ENCODE results near the gene CENPT. TPM values are rescaled to one million over a fixed set of nuclear protein-coding genes. Genes with fewer than 3 reads are reported as not detected.

The CENPT gene
- total and polyA plus RNA-seq, 2 of the 13 experiments (the other 11 are each of a cell fraction or from before 2014, with no cell fraction given) = 40.9 to 43.3 TPM

DNA sequence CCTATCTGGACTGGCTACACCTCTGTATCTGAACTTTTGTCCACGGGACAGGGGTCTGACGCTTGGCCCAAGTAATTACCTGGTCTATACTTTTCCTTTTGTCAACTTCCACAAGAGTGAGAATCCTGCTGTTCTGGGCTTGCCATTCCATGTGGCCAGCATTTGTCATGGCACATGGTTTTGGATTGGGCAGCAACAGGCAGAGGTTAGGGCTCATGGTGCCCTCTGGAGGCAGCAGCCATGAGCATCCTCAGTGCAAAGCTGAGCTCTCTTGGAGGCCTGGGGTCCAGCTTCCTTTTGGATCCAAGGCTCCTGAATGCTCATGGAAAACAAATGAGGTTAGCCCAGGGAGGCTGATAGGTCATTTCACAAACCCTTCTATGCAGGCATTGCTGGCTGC is 17.8 kb upstream of the CENPT start (continued):
- TF ChIP-seq, protein P1, sequence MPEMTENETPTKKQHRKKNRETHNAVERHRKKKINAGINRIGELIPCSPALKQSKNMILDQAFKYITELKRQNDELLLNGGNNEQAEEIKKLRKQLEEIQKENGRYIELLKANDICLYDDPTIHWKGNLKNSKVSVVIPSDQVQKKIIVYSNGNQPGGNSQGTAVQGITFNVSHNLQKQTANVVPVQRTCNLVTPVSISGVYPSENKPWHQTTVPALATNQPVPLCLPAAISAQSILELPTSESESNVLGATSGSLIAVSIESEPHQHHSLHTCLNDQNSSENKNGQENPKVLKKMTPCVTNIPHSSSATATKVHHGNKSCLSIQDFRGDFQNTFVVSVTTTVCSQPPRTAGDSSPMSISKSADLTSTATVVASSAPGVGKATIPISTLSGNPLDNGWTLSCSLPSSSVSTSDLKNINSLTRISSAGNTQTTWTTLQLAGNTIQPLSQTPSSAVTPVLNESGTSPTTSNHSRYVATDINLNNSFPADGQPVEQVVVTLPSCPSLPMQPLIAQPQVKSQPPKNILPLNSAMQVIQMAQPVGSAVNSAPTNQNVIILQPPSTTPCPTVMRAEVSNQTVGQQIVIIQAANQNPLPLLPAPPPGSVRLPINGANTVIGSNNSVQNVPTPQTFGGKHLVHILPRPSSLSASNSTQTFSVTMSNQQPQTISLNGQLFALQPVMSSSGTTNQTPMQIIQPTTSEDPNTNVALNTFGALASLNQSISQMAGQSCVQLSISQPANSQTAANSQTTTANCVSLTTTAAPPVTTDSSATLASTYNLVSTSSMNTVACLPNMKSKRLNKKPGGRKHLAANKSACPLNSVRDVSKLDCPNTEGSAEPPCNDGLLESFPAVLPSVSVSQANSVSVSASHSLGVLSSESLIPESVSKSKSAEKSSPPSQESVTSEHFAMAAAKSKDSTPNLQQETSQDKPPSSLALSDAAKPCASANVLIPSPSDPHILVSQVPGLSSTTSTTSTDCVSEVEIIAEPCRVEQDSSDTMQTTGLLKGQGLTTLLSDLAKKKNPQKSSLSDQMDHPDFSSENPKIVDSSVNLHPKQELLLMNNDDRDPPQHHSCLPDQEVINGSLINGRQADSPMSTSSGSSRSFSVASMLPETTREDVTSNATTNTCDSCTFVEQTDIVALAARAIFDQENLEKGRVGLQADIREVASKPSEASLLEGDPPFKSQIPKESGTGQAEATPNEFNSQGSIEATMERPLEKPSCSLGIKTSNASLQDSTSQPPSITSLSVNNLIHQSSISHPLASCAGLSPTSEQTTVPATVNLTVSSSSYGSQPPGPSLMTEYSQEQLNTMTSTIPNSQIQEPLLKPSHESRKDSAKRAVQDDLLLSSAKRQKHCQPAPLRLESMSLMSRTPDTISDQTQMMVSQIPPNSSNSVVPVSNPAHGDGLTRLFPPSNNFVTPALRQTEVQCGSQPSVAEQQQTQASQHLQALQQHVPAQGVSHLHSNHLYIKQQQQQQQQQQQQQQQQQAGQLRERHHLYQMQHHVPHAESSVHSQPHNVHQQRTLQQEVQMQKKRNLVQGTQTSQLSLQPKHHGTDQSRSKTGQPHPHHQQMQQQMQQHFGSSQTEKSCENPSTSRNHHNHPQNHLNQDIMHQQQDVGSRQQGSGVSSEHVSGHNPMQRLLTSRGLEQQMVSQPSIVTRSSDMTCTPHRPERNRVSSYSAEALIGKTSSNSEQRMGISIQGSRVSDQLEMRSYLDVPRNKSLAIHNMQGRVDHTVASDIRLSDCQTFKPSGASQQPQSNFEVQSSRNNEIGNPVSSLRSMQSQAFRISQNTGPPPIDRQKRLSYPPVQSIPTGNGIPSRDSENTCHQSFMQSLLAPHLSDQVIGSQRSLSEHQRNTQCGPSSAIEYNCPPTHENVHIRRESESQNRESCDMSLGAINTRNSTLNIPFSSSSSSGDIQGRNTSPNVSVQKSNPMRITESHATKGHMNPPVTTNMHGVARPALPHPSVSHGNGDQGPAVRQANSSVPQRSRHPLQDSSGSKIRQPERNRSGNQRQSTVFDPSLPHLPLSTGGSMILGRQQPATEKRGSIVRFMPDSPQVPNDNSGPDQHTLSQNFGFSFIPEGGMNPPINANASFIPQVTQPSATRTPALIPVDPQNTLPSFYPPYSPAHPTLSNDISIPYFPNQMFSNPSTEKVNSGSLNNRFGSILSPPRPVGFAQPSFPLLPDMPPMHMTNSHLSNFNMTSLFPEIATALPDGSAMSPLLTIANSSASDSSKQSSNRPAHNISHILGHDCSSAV (CRISPR knock-in tag; IDR thresholded peaks at IDR 0.05; ENCODE audit: borderline replicate concordance) = 0 out of 2 replicates have a peak, but pooled peaks have one; percentile 59
- TF ChIP-seq JDP2 (CRISPR knock-in tag; IDR thresholded peaks at IDR 0.05; ENCODE audit: borderline replicate concordance) (no peak), BHLHE40 (IDR thresholded peaks at IDR 0.05; ENCODE audit: low read length) (no peak), ZNF792 (CRISPR knock-in tag; IDR thresholded peaks at IDR 0.05) (no peak), CBX2 (IDR thresholded peaks at IDR 0.05; ENCODE audit: low read depth, low read length) (no peak), CBX2 (CRISPR knock-in tag; IDR thresholded peaks at IDR 0.05; ENCODE audit: low read depth) (no peak), XRCC5 (optimal IDR thresholded peaks at IDR 0.05; ENCODE audit: low read length) (peak; percentile 77), ZMYM2 (CRISPR knock-in tag; IDR thresholded peaks at IDR 0.05) (no peak)
- TF ChIP-seq, protein P2, sequence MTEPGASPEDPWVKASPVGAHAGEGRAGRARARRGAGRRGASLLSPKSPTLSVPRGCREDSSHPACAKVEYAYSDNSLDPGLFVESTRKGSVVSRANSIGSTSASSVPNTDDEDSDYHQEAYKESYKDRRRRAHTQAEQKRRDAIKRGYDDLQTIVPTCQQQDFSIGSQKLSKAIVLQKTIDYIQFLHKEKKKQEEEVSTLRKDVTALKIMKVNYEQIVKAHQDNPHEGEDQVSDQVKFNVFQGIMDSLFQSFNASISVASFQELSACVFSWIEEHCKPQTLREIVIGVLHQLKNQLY (CRISPR knock-in tag; IDR thresholded peaks at IDR 0.05) = no peak
- TF ChIP-seq, protein P3, sequence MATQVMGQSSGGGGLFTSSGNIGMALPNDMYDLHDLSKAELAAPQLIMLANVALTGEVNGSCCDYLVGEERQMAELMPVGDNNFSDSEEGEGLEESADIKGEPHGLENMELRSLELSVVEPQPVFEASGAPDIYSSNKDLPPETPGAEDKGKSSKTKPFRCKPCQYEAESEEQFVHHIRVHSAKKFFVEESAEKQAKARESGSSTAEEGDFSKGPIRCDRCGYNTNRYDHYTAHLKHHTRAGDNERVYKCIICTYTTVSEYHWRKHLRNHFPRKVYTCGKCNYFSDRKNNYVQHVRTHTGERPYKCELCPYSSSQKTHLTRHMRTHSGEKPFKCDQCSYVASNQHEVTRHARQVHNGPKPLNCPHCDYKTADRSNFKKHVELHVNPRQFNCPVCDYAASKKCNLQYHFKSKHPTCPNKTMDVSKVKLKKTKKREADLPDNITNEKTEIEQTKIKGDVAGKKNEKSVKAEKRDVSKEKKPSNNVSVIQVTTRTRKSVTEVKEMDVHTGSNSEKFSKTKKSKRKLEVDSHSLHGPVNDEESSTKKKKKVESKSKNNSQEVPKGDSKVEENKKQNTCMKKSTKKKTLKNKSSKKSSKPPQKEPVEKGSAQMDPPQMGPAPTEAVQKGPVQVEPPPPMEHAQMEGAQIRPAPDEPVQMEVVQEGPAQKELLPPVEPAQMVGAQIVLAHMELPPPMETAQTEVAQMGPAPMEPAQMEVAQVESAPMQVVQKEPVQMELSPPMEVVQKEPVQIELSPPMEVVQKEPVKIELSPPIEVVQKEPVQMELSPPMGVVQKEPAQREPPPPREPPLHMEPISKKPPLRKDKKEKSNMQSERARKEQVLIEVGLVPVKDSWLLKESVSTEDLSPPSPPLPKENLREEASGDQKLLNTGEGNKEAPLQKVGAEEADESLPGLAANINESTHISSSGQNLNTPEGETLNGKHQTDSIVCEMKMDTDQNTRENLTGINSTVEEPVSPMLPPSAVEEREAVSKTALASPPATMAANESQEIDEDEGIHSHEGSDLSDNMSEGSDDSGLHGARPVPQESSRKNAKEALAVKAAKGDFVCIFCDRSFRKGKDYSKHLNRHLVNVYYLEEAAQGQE (IDR thresholded peaks at IDR 0.05; ENCODE audit: borderline replicate concordance in 1 of 2, low read depth in 1 of 2, low read length in 2 of 2) = no peak
- TF ChIP-seq, protein P4, sequence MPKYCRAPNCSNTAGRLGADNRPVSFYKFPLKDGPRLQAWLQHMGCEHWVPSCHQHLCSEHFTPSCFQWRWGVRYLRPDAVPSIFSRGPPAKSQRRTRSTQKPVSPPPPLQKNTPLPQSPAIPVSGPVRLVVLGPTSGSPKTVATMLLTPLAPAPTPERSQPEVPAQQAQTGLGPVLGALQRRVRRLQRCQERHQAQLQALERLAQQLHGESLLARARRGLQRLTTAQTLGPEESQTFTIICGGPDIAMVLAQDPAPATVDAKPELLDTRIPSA (CRISPR knock-in tag; IDR thresholded peaks at IDR 0.05; ENCODE audit: borderline replicate concordance) = no peak
- TF ChIP-seq, protein P5, sequence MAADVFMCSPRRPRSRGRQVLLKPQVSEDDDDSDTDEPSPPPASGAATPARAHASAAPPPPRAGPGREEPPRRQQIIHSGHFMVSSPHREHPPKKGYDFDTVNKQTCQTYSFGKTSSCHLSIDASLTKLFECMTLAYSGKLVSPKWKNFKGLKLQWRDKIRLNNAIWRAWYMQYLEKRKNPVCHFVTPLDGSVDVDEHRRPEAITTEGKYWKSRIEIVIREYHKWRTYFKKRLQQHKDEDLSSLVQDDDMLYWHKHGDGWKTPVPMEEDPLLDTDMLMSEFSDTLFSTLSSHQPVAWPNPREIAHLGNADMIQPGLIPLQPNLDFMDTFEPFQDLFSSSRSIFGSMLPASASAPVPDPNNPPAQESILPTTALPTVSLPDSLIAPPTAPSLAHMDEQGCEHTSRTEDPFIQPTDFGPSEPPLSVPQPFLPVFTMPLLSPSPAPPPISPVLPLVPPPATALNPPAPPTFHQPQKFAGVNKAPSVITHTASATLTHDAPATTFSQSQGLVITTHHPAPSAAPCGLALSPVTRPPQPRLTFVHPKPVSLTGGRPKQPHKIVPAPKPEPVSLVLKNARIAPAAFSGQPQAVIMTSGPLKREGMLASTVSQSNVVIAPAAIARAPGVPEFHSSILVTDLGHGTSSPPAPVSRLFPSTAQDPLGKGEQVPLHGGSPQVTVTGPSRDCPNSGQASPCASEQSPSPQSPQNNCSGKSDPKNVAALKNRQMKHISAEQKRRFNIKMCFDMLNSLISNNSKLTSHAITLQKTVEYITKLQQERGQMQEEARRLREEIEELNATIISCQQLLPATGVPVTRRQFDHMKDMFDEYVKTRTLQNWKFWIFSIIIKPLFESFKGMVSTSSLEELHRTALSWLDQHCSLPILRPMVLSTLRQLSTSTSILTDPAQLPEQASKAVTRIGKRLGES (CRISPR knock-in tag; IDR thresholded peaks at IDR 0.05; ENCODE audit: borderline replicate concordance) = no peak
